DND-41 (cell line): ENCODE measurements around the gene CLSTN3.

Experiments
- EZH2 ChIP-seq: IDR thresholded peaks from 3 replicates; pipeline ENCODE4 v1.6.1; 2012; ENCODE audit warnings: borderline replicate concordance, low read depth, mild to moderate bottlenecking, moderate library complexity, low read length, inconsistent platforms; ENCODE audit not compliant: severe bottlenecking
- TF ChIP-seq, protein P1 (sequence below): IDR thresholded peaks from 2 replicates; pipeline ENCODE4 v1.5.1; 2012; ENCODE audit warnings: borderline replicate concordance, low read length, moderate library complexity, mild to moderate bottlenecking; ENCODE audit not compliant: poor library complexity, severe bottlenecking; ENCODE audit errors: extremely low read depth

DNA sequence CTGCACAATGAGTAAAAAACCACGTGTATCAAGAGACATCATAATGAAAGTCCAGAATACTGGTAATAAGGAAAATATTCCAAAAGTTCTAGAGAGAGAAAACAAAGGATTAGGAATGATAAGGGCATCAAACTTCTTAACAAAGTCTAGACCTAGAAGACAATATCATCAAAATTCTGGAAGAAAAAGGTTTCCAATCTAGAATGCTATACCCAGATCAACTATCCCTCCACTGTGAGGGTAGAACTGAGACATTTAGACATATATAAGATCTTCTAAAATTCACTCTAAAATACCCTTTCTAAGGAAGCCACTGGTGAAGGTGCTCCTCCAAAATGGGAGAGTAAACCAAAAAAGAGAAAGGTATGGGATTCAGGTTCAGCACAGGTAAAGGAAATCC, 24.1 kb upstream of the CLSTN3 start:
- TF ChIP-seq, protein P1, sequence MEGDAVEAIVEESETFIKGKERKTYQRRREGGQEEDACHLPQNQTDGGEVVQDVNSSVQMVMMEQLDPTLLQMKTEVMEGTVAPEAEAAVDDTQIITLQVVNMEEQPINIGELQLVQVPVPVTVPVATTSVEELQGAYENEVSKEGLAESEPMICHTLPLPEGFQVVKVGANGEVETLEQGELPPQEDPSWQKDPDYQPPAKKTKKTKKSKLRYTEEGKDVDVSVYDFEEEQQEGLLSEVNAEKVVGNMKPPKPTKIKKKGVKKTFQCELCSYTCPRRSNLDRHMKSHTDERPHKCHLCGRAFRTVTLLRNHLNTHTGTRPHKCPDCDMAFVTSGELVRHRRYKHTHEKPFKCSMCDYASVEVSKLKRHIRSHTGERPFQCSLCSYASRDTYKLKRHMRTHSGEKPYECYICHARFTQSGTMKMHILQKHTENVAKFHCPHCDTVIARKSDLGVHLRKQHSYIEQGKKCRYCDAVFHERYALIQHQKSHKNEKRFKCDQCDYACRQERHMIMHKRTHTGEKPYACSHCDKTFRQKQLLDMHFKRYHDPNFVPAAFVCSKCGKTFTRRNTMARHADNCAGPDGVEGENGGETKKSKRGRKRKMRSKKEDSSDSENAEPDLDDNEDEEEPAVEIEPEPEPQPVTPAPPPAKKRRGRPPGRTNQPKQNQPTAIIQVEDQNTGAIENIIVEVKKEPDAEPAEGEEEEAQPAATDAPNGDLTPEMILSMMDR: no peak
- no peak for TF ChIP-seq EZH2
